Suppressor macrophage treated with lipopolysaccharide for 1 hour (primary cell): Measurements from ENCODE around the gene AIF1.

Source experiments
- DNase-seq, 3 donors: peaks; one replicate each; pipeline ENCODE4 v3.0.0-alpha.2; 2020 to 2022

AIF1 gene

GRCh38 chr6:31614684-31615578, at the start of gene AIF1:
TSS of gene AIF1 (plus strand) at chr6:31615234. CDS start at chr6:31615330, 96 bp downstream.
- peak; percentile 72 to 81 (median 79) for DNase-seq

- DNase-seq: peak; percentile 70 to 78 (median 78)
These were observed 47.3 kb upstream of the AIF1 start for GRCh38 chr6:31567531-31568370.

GRCh38 chr6:31568537-31568961, 46.5 kb upstream of the AIF1 start:
- DNase-seq: peak; percentile 93 to 98 (median 97)

- no peak for DNase-seq
These were observed 45.0 kb upstream of the AIF1 start for GRCh38 chr6:31569861-31570536.

- DNase-seq: no peak
These were observed 42.8 kb upstream of the AIF1 start, which contains the start of gene LTA for GRCh38 chr6:31572041-31572911. TSS of gene LTA (plus strand) at chr6:31572289. CDS start at chr6:31572743, 454 bp downstream.

- DNase-seq: no peak
These were observed 41.6 kb upstream of the AIF1 start for GRCh38 chr6:31573239-31574105.

GRCh38 chr6:31574106-31575061, 40.6 kb upstream of the AIF1 start:
- peak; percentile 67 to 83 (median 82) for DNase-seq

GRCh38 chr6:31575335-31575901, 39.6 kb upstream of the AIF1 start, which contains the start of gene TNF:
TSS of gene TNF (plus strand) at chr6:31575565. CDS start at chr6:31575742, 177 bp downstream.
- peak; percentile 97 to 99 (median 98) for DNase-seq

- DNase-seq: peak; percentile 78 to 92 (median 79)
These were observed 38.9 kb upstream of the AIF1 start for GRCh38 chr6:31575952-31576685.

- peak; percentile 87 to 97 (median 93) for DNase-seq
These were observed 38.0 kb upstream of the AIF1 start for GRCh38 chr6:31576897-31577578.

GRCh38 chr6:31577579-31577966, 37.5 kb upstream of the AIF1 start:
- DNase-seq: peak in 2 of 3 donors; percentile 75 to 95

GRCh38 chr6:31578184-31579118, 36.6 kb upstream of the AIF1 start:
- DNase-seq: peak; percentile 75 to 89 (median 82)

- DNase-seq: peak in 2 of 3 donors; percentile 68
These were observed 35.9 kb upstream of the AIF1 start for GRCh38 chr6:31579119-31579505.

GRCh38 chr6:31579546-31580437, 35.2 kb upstream of the AIF1 start:
- peak; percentile 50 to 69 (median 62) for DNase-seq

- peak in 1 of 3 donors; percentile 52 for DNase-seq
These were observed 34.6 kb upstream of the AIF1 start for GRCh38 chr6:31580438-31580740.
